AG09309 (cell line): ENCODE data around the gene CAMKK2.

Experiments used
- DNase-seq: peaks from one replicate; pipeline ENCODE4 v3.0.0-alpha.2; 2010; ENCODE audit warnings: low read depth
- H3K4me3 ChIP-seq: 2 replicates; pipeline ENCODE4 v1.5.1; 2011; ENCODE audit warnings: mild to moderate bottlenecking, low read depth, low read length, moderate library complexity; ENCODE audit not compliant: control insufficient read depth
- TF ChIP-seq, protein P1 (sequence below): IDR thresholded peaks from 2 replicates; pipeline ENCODE4 v1.5.1; 2011; ENCODE audit warnings: mild to moderate bottlenecking, low read depth, low read length, inconsistent platforms; ENCODE audit not compliant: insufficient read depth, control insufficient read depth; ENCODE audit errors: missing control alignments

CAMKK2 gene

DNA sequence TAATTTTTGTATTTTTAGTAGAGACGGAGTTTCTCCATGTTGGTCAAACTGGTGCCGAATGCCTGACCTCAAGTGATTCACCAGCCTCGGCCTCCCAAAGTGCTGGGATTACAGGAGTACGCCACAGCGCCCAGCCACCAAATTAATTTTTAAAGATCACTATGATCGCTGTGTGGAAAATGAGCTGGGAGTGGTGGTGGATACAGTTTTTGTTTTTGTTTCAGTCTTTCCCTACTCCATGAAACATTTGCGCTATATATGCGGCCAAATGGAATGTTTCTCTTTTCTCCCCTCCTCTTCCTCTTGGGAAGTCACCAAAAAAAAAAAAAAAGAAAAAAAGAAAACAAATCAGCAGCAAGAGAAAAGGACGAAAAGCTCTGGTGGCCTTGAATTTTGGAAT is 107.4 kb downstream of the CAMKK2 start:
- TF ChIP-seq, protein P1, sequence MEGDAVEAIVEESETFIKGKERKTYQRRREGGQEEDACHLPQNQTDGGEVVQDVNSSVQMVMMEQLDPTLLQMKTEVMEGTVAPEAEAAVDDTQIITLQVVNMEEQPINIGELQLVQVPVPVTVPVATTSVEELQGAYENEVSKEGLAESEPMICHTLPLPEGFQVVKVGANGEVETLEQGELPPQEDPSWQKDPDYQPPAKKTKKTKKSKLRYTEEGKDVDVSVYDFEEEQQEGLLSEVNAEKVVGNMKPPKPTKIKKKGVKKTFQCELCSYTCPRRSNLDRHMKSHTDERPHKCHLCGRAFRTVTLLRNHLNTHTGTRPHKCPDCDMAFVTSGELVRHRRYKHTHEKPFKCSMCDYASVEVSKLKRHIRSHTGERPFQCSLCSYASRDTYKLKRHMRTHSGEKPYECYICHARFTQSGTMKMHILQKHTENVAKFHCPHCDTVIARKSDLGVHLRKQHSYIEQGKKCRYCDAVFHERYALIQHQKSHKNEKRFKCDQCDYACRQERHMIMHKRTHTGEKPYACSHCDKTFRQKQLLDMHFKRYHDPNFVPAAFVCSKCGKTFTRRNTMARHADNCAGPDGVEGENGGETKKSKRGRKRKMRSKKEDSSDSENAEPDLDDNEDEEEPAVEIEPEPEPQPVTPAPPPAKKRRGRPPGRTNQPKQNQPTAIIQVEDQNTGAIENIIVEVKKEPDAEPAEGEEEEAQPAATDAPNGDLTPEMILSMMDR, result no peak
- DNase-seq, result no peak
- no peak overlapping the region for H3K4me3 ChIP-seq

DNA sequence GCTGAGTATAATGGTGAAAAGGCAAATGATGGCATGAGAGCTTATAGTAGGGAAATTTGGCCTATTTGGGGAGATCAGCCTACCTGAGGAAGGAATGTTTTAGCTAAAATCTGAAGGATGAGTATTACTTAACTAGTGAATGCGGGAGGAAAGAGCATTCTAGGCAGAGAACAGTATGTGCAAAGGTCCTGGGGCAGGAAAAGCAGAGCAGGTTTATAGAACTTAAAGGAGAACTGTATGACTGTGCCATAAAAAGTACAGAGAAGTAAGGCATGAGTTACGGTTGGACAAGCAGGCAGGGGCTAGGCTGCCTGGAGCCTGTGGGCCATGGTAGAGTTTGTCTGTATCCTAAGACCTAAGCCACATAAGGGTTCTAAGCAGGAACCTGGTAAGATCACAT is 108.3 kb downstream of the CAMKK2 start:
- DNase-seq, result no peak
- H3K4me3 ChIP-seq, result no peak overlapping the region
- TF ChIP-seq, protein P1, result no peak
